IMR-90 (cell line): Measurements from ENCODE around the gene CCNC. TPM values are rescaled to one million over a fixed set of nuclear protein-coding genes. Genes with fewer than 3 reads are reported as not detected.
A peak's percentile ranks its signal among the peaks of the same experiment; 100 is the strongest.

Experiments
- ATAC-seq: fragments of 200-7000 bp; cut with Tn5 transposase; 2 replicates; pipeline ENCODE4 v1.9.1; 2020; ENCODE audit warnings: low read depth, mild to moderate bottlenecking, moderate library complexity
- BruUV-seq: library from RNA; stranded (reverse); fragments of 400-500 nt; replicated peaks from 2 replicates; lab custom pipeline; 2021; lab: Mats Ljungman, UMichigan
- CTCF ChIA-PET: fragments of 300-600 bp; formaldehyde crosslinking; extraction: SDS; loops from one replicate; lab custom pipeline; 2021; ENCODE audit warnings: antibody characterized with exemption; lab: Yijun Ruan, JAX
- POLR2A ChIA-PET: fragments of 300-600 bp; sonication (Branson Sonifier 250); formaldehyde crosslinking; loops from one replicate; lab custom pipeline; 2022; ENCODE audit warnings: antibody characterized with exemption; ENCODE audit not compliant: unreplicated experiment; lab: Charles Lee
- DNase-seq: peaks from one replicate; pipeline ENCODE4 v3.0.0; 2013
- H2AFZ ChIP-seq: replicated peaks from 2 replicates; pipeline ENCODE3; 2013; ENCODE audit warnings: low read length, mild to moderate bottlenecking; ENCODE audit not compliant: poor library complexity
- H2AK5ac ChIP-seq: 2 replicates; pipeline ENCODE4 v1.6.1; 2013; ENCODE audit warnings: low read depth, low read length, inconsistent platforms
- H2AK9ac ChIP-seq: replicated peaks from 2 replicates; pipeline ENCODE3; 2013; ENCODE audit warnings: mild to moderate bottlenecking, low read depth, low read length, moderate library complexity; ENCODE audit not compliant: poor library complexity
- H2BK120ac ChIP-seq: 2 replicates; pipeline ENCODE4 v1.6.1; 2013; ENCODE audit warnings: low read depth, low read length, inconsistent platforms
- H2BK15ac ChIP-seq: 3 replicates; pipeline ENCODE4 v1.6.1; 2013; ENCODE audit warnings: low read depth, low read length, inconsistent platforms
- H2BK20ac ChIP-seq: 2 replicates; pipeline ENCODE4 v1.6.1; 2013; ENCODE audit warnings: low read depth, mild to moderate bottlenecking, inconsistent platforms, low read length, moderate library complexity
- H2BK5ac ChIP-seq: 2 replicates; pipeline ENCODE4 v1.6.1; 2013; ENCODE audit warnings: mild to moderate bottlenecking, low read depth, low read length, inconsistent platforms; ENCODE audit not compliant: poor library complexity, severe bottlenecking
- H3K14ac ChIP-seq: replicated peaks from 2 replicates; pipeline ENCODE4 v1.6.1; 2013; ENCODE audit warnings: low read depth, low read length, inconsistent platforms
- H3K18ac ChIP-seq: 2 replicates; pipeline ENCODE4 v1.6.1; 2013; ENCODE audit warnings: low read depth, low read length, control low read depth
- H3K23ac ChIP-seq: 2 replicates; pipeline ENCODE4 v1.6.1; 2013; ENCODE audit warnings: low read depth, low read length, inconsistent platforms
- H3K27ac ChIP-seq: 2 replicates; pipeline ENCODE4 v1.5.1; 2013; ENCODE audit warnings: mild to moderate bottlenecking, control low read depth, low read length; ENCODE audit not compliant: insufficient read depth
- H3K27me3 ChIP-seq: 2 replicates; pipeline ENCODE4 v1.6.1; 2013; ENCODE audit warnings: low read length; ENCODE audit not compliant: control insufficient read depth, insufficient read depth
- H3K36me3 ChIP-seq: 2 replicates; pipeline ENCODE4 v1.6.1; 2013; ENCODE audit warnings: low read length, mixed read lengths; ENCODE audit not compliant: control insufficient read depth, insufficient read depth
- H3K4ac ChIP-seq: 2 replicates; pipeline ENCODE4 v1.6.1; 2013; ENCODE audit warnings: low read depth, low read length, inconsistent platforms
- H3K4me1 ChIP-seq: 2 replicates; pipeline ENCODE4 v1.6.1; 2013; ENCODE audit warnings: low read length, mixed read lengths; ENCODE audit not compliant: control insufficient read depth, insufficient read depth
- H3K4me2 ChIP-seq: 2 replicates; pipeline ENCODE4 v1.6.1; 2013; ENCODE audit warnings: low read depth, mild to moderate bottlenecking, control low read depth, low read length, moderate library complexity
- H3K4me3 ChIP-seq: 2 replicates; pipeline ENCODE4 v1.5.1; 2013; ENCODE audit warnings: low read depth, mild to moderate bottlenecking, control low read depth, low read length, moderate library complexity; ENCODE audit not compliant: insufficient read depth
- H3K56ac ChIP-seq: 2 replicates; pipeline ENCODE4 v1.6.1; 2013; ENCODE audit warnings: low read length, inconsistent platforms; ENCODE audit not compliant: insufficient read depth; ENCODE audit errors: extremely low read depth
- H3K79me1 ChIP-seq, 2 experiments: 2 replicates each; pipeline ENCODE4 v1.6.1; 2013; ENCODE audit warnings: low read length in 2 of 2, inconsistent platforms in 1 of 2, low read depth in 1 of 2
- H3K9ac ChIP-seq: 2 replicates; pipeline ENCODE4 v1.6.1; 2013; ENCODE audit warnings: low read depth, low read length, control low read depth
- H3K9me1 ChIP-seq: 2 replicates; pipeline ENCODE4 v1.6.1; 2013; ENCODE audit warnings: low read length, inconsistent platforms; ENCODE audit not compliant: insufficient read depth
- H3K9me3 ChIP-seq: 2 replicates; pipeline ENCODE4 v1.6.1; 2013; ENCODE audit warnings: low read length; ENCODE audit not compliant: control insufficient read depth, insufficient read depth
- H4K20me1 ChIP-seq: 2 replicates; pipeline ENCODE4 v1.6.1; 2013; ENCODE audit warnings: low read length, inconsistent platforms; ENCODE audit not compliant: insufficient read depth
- H4K5ac ChIP-seq: 2 replicates; pipeline ENCODE4 v1.6.1; 2013; ENCODE audit warnings: mild to moderate bottlenecking, low read depth, low read length, control low read depth
- H4K8ac ChIP-seq, 2 experiments: 2 replicates each; pipeline ENCODE4 v1.6.1; 2013; ENCODE audit warnings: low read depth in 2 of 2, low read length in 2 of 2, control low read depth in 1 of 2, inconsistent platforms in 1 of 2
- H4K91ac ChIP-seq: 2 replicates; pipeline ENCODE4 v1.6.1; 2013; ENCODE audit warnings: low read depth, low read length, inconsistent platforms; ENCODE audit not compliant: insufficient read depth
- BHLHE40 ChIP-seq: fragments of 150-350 bp; IDR thresholded peaks from 2 replicates; pipeline ENCODE4 v1.6.1; 2016; ENCODE audit warnings: mild to moderate bottlenecking, low read depth, low read length
- CEBPB ChIP-seq: IDR thresholded peaks from 2 replicates; pipeline ENCODE4 v1.6.1; 2012; ENCODE audit warnings: low read depth, low read length, improper control_type of control experiment
- CHD1 ChIP-seq: IDR thresholded peaks from 2 replicates; pipeline ENCODE4 v1.6.1; 2012; ENCODE audit warnings: low read depth, low read length, improper control_type of control experiment
- CTCF ChIP-seq: conservative IDR thresholded peaks from 2 replicates; pipeline ENCODE4 v1.5.1; 2012; ENCODE audit warnings: mild to moderate bottlenecking, low read depth, low read length, improper control_type of control experiment
- MAFK ChIP-seq: IDR thresholded peaks from 2 replicates; pipeline ENCODE4 v1.6.1; 2012; ENCODE audit warnings: low read depth, low read length, improper control_type of control experiment
- MXI1 ChIP-seq: IDR thresholded peaks from 2 replicates; pipeline ENCODE4 v1.6.1; 2012; ENCODE audit warnings: low read depth, mild to moderate bottlenecking, low read length, moderate library complexity, borderline replicate concordance
- NFE2L2 ChIP-seq: fragments of 150-350 bp; IDR thresholded peaks from 2 replicates; pipeline ENCODE4 v1.6.1; 2016; ENCODE audit warnings: low read depth, mild to moderate bottlenecking, low read length
- POLR2A ChIP-seq: IDR thresholded peaks from 2 replicates; pipeline ENCODE4 v1.6.1; 2012; ENCODE audit warnings: mild to moderate bottlenecking, low read depth, low read length
- RAD21 ChIP-seq: IDR thresholded peaks from 2 replicates; pipeline ENCODE4 v1.6.1; 2012; ENCODE audit warnings: low read length, improper control_type of control experiment
- RCOR1 ChIP-seq: IDR thresholded peaks from 2 replicates; pipeline ENCODE4 v1.6.1; 2012; ENCODE audit warnings: mild to moderate bottlenecking, low read length, improper control_type of control experiment; ENCODE audit not compliant: insufficient replicate concordance
- RFX5 ChIP-seq: IDR thresholded peaks from 2 replicates; pipeline ENCODE4 v1.8.0; 2012; ENCODE audit warnings: low read depth, mild to moderate bottlenecking, low read length, moderate library complexity
- WGBS, 2 experiments: methylation state at CpG; one replicate each; pipeline versions ENCODE4 v1.1.5 to v1.1.7; 2013; ENCODE audit warnings: missing lambda C conversion rate in 2 of 2; ENCODE audit not compliant: insufficient read length in 1 of 2; ENCODE audit errors: extremely low coverage in 2 of 2; 5-methylcytosine and 5-hydroxymethylcytosine counted together
- dilution Hi-C: fragments of 300-500 bp; cut with HindIII; formaldehyde crosslinking; loops from one replicate; pipeline ENCODE4 v1.14.3; 2018; ENCODE audit warnings: low sequenced_read_pairs; ENCODE audit not compliant: unreplicated experiment
- in situ Hi-C: fragments of 300-500 bp; cut with MboI; formaldehyde crosslinking; loops from 3 replicates; pipeline ENCODE4 v1.14.3; 2019; ENCODE audit warnings: low sequenced_read_pairs, inconsistent platforms, mixed read lengths
- intact Hi-C: fragments of 100-400 bp; cut with micrococcal nuclease; formaldehyde crosslinking; loops from 2 replicates; pipeline ENCODE4 v1.10.0; 2022
- polyA plus RNA-seq, 3 experiments: library from polyadenylated mRNA; depleted of rRNA; stranded (reverse); fragments of >200 nt; gene quantifications; 2 replicates each; pipeline ENCODE4 v1.2.3, GENCODE V29; 2012; ENCODE audit warnings: low replicate concordance in 1 of 3
- total RNA-seq: library from RNA; depleted of rRNA; stranded (reverse); fragments of >200 nt; gene quantifications from 2 replicates; pipeline ENCODE4 v1.2.3, GENCODE V29; 2012
- TF ChIP-seq, protein P1 (sequence below): fragments of 150-350 bp; IDR thresholded peaks from 2 replicates; pipeline ENCODE4 v1.6.1; 2017; ENCODE audit warnings: mild to moderate bottlenecking, antibody characterized with exemption, low read length, low read depth
- TF ChIP-seq, protein P2 (sequence below): fragments of 150-350 bp; IDR thresholded peaks from 2 replicates; pipeline ENCODE4 v1.6.1; 2016; ENCODE audit warnings: low read depth, mild to moderate bottlenecking, low read length, moderate library complexity, borderline replicate concordance

Gene CCNC
- total and polyA plus RNA-seq, 2 of the 4 experiments (the other 2 are of a cell fraction): 30.1 to 95.7 TPM

DNA sequence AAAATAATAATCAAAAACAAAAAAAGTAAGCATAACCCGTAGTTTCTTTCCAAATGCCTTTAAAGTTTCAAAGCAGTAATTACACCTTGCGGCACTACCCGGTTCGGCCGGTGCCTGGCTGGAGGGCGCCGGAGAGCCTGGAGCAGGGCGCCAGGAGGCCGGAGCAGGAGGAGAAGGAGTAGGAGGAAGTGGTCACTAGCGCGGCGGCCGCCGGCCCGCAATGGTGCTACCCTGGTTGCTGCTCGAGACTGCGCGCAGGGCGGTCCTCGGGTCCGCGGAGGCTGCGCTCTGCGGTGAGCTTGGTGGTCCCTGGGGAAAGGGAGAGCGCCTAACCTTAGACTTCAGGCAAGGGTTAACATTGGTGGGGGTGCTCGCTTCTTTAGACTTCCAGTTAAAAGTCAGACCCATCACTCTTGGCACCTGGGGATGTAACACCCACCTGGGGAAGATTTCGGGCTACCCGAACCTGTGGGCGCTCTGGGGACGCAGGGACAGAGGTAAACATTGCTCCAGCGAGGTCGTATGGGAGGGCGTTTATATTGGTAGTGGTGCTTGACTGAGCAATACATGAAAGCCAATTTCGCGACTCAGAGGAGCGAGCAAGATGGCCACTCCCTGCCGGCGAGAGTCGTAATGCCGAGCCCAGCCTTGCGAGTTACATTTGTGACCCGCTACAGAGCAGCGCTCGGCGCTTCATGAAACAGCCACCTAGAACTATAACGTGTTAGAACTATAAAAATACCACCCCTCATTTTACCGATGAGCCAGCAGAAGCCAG lies 47.4 kb downstream of the CCNC start:
- H3K27ac ChIP-seq: peak overlapping the region; percentile 96
- H3K79me1 ChIP-seq: peaks cover 10 to 23% of the 10 kb centered on the region in 2 experiments; a peak in 2 of 4 replicates
- 0% methylated on average over 15 of the region's 47 CpGs; no CpG with 5 or more reads in 1 of the 2 experiments for WGBS, 2 experiments
- peaks cover 2% of the 10 kb centered on the region; the same call in 1 of the 2 replicates for H3K4me1 ChIP-seq
- H3K36me3 ChIP-seq: no peaks in the 10 kb centered on the region
- H4K5ac ChIP-seq: peak overlapping the region; percentile 90
- peak overlapping the region; percentile 67; the same call in 1 of the 3 replicates for H2BK15ac ChIP-seq
- H3K56ac ChIP-seq: peak overlapping the region; percentile 96
- peak overlapping the region; percentile 91 to 94 for H4K8ac ChIP-seq
- peak overlapping the region; percentile 87 for H3K4me3 ChIP-seq
- in situ Hi-C loops (no loop called here), dilution Hi-C loops (no loop called here), intact Hi-C loops (loop anchor here (2.0 to 5.0 kb wide), 4 partner anchors 48 to 226 kb away; partner anchors contain the start of genes CCNC and PNISR)
- H3K4me2 ChIP-seq: peak overlapping the region; percentile 75
- H2AK9ac ChIP-seq: peak overlapping the region; percentile 1
- CTCF ChIA-PET: interaction anchor here (0.6 to 1.3 kb wide), 3 partner anchors 11 to 103 kb away, joined by 3 to 4 read pairs (median 4); no protein-coding TSS in a partner anchor
- H2BK120ac ChIP-seq: peak overlapping the region; percentile 74
- no peaks in the 10 kb centered on the region for H3K9me1 ChIP-seq
- peak overlapping the region; percentile 96 for H3K14ac ChIP-seq
- peak overlapping the region; percentile 88 for H2AFZ ChIP-seq
- H3K27me3 ChIP-seq: no peaks in the 10 kb centered on the region
- ATAC-seq (peak; percentile 95), DNase-seq (peak; percentile 77)
- H2BK5ac ChIP-seq: peak overlapping the region; percentile 88
- no peaks in the 10 kb centered on the region for H4K20me1 ChIP-seq
- no peaks in the 10 kb centered on the region for H3K9me3 ChIP-seq
- TSS peak; percentile 52 for BruUV-seq
- no peak overlapping the region for H2BK20ac ChIP-seq
- peak overlapping the region; percentile 85 for H3K18ac ChIP-seq
- peak overlapping the region; percentile 95 for H3K4ac ChIP-seq
- H3K9ac ChIP-seq: peak overlapping the region; percentile 96
- peak overlapping the region; percentile 92 for H3K23ac ChIP-seq
- H2AK5ac ChIP-seq: peak overlapping the region; percentile 29; the same call in 1 of the 2 replicates
- POLR2A ChIA-PET: no interaction called here
- H4K91ac ChIP-seq: peak overlapping the region; percentile 86
- TF ChIP-seq CEBPB (no peak), RCOR1 (no peak), MXI1 (0 out of 2 replicates have a peak, but pooled peaks have one; percentile 20), NFE2L2 (no peak), MAFK (no peak), RAD21 (peak; percentile 54), BHLHE40 (no peak), CTCF (peak; percentile 80), POLR2A (peak; percentile 84), CHD1 (no peak), RFX5 (no peak)
- TF ChIP-seq, protein P1, sequence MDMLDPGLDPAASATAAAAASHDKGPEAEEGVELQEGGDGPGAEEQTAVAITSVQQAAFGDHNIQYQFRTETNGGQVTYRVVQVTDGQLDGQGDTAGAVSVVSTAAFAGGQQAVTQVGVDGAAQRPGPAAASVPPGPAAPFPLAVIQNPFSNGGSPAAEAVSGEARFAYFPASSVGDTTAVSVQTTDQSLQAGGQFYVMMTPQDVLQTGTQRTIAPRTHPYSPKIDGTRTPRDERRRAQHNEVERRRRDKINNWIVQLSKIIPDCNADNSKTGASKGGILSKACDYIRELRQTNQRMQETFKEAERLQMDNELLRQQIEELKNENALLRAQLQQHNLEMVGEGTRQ: no peak
- TF ChIP-seq, protein P2, sequence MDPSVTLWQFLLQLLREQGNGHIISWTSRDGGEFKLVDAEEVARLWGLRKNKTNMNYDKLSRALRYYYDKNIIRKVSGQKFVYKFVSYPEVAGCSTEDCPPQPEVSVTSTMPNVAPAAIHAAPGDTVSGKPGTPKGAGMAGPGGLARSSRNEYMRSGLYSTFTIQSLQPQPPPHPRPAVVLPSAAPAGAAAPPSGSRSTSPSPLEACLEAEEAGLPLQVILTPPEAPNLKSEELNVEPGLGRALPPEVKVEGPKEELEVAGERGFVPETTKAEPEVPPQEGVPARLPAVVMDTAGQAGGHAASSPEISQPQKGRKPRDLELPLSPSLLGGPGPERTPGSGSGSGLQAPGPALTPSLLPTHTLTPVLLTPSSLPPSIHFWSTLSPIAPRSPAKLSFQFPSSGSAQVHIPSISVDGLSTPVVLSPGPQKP: no peak
